ENCODE measurements around the gene CHEK1. TPM values are rescaled to one million over a fixed set of nuclear protein-coding genes. Genes with fewer than 3 reads are reported as not detected.
"Not testable (repeated sequence)": the region's sequence is repeated elsewhere in the genome, so short reads cannot be mapped to it uniquely, and the experiment has no call there.

CHEK1 gene
- total RNA-seq, 2 donors from 2014 or later, result 135 to 180 TPM

DNA sequence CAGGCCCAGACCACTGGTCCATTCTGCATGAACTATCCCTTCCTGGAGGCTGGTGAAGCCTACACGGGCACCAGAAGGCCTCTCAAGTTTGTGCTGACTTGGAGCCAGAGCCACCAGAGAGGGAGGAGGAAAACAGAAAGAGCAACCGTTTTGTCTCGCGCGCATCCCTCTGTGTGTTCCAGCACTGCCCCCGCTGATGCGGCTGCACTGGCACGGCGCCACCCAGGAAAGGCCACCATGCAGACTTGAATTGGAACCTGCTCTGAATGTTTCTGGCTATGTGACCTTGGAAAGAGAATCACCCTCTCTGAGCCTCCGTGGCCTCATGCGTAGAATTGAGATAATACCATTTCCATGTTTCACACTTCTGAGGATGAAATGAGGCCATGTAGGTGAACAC lies 63.1 kb downstream of the CHEK1 start:
- Mint-ChIP-seq H3K27me3 (ENCODE audit: low read depth) (no peaks in the 10 kb centered on the region), H3K9me3 (no peaks in the 10 kb centered on the region), H3K4me3 (no peak overlapping the region), H3K27ac (no peak overlapping the region), H3K36me3 (ENCODE audit: insufficient read depth in 2 of 2) (peaks cover 0 to 4% of the 10 kb centered on the region in 2 donors), H3K4me1 (ENCODE audit: low read depth) (no peaks in the 10 kb centered on the region)
- no peak for ATAC-seq (replicated peaks in 1 of 2)
- DNase-seq, result no peak

DNA sequence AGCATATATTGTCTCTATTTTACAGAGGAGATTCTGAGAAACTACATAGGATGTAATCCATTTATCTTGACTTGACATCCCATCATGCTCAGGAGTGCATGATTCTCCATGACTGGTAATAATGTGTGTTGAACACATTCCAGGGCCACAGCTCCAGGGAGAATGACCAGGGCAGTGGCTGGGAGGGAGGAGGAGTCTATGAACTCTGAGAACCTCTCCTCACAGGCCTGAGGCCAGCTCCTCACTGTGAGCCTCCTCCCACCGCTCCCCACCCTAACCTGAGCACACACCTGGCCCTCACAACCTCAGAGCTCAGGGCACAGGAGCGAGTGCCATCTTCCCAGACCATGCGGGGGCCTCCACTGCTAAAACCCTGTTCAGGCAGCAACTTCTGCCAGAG lies 63.7 kb downstream of the CHEK1 start:
- Mint-ChIP-seq H3K4me1 (ENCODE audit: low read depth) (no peaks in the 10 kb centered on the region), H3K36me3 (ENCODE audit: insufficient read depth in 2 of 2) (peaks cover 0 to 4% of the 10 kb centered on the region in 2 donors), H3K27me3 (ENCODE audit: low read depth) (no peaks in the 10 kb centered on the region), H3K27ac (no peak overlapping the region), H3K9me3 (no peaks in the 10 kb centered on the region), H3K4me3 (no peak overlapping the region)
- ATAC-seq (replicated peaks in 1 of 2), result no peak
- DNase-seq, result no peak

DNA sequence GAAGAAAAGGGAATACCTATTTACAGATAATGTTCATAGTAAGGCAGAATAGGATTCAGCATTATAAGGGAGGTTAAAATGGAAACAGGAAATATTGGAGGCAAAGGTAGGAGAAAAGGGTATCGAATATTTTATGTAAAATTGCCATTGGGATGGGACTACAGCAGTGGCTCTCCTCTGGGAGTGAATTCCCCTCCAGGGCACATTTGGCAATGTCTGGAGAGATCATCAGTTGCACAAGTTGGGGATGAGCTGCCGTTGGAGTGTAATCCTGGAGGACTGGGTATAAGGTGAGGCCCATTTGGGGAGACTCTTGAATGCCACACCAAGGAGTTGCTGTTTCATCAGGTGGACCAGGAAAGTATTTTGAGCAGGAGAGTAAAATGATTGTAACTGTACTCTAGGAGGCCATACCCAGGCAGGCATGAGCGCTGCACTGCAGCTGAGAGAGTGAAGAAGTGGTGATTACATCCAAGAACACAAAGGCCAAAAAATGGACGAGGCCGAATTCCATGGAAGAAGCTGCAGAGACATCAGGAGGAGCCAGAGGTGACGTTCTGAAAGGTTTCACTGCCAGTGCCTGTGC lies 64.4 kb downstream of the CHEK1 start:
- no peak overlapping the region for H3K4me3 Mint-ChIP-seq
- DNase-seq (no peak), ATAC-seq (replicated peaks in 1 of 2) (no peak)
- no peaks in the 10 kb centered on the region for H3K4me1 Mint-ChIP-seq (ENCODE audit: low read depth)
- no peaks in the 10 kb centered on the region for H3K9me3 Mint-ChIP-seq
- no peaks in the 10 kb centered on the region for H3K27me3 Mint-ChIP-seq (ENCODE audit: low read depth)
- H3K36me3 Mint-ChIP-seq (ENCODE audit: insufficient read depth in 2 of 2), result peaks cover 0 to 2% of the 10 kb centered on the region in 2 donors
- no peak overlapping the region for H3K27ac Mint-ChIP-seq

DNA sequence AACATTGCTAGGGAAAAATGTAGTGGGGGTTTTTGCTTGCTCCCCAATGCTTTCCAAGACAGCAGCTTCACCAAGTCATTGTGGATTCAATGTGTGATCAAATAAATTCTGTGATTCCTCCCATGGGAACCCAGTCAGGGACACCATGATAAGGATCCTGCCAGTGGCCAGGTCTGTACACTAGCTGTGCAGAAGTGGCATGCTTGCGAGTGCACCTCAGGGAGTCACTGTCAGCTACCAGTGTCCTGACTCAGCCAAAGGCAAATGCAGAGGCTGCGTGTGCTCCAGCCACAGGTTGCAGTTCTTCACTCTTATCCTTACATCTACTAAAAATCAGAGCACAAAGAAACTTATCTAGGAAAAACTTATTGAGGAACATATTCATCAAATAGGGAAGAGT lies 65.0 kb downstream of the CHEK1 start:
- no peaks in the 10 kb centered on the region for H3K4me1 Mint-ChIP-seq (ENCODE audit: low read depth)
- no peaks in the 10 kb centered on the region for H3K27me3 Mint-ChIP-seq (ENCODE audit: low read depth)
- no peak overlapping the region for H3K4me3 Mint-ChIP-seq
- ATAC-seq (replicated peaks in 1 of 2) (no peak), DNase-seq (no peak)
- no peaks in the 10 kb centered on the region for H3K9me3 Mint-ChIP-seq
- peaks cover 0 to 2% of the 10 kb centered on the region in 2 donors for H3K36me3 Mint-ChIP-seq (ENCODE audit: insufficient read depth in 2 of 2)
- H3K27ac Mint-ChIP-seq, result no peak overlapping the region

DNA sequence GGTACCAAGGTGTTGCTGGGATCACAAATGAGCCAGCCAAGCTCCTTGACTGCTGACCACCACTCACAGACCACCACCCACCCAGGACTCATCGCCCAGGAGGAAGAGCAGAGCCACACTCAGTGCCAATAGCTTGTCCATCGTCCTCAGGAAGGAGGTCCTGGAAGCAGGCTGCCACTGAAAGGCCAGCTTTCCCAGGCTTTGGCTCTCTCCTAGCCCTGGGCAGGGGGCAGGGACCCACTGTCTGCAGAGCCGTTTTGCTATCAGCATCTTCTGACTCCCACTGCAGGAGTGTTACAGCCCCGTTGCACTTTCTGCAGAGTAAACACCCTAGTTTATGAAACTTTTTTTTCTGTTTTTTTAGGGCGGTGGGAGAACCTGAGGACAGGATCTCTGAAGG lies 67.9 kb downstream of the CHEK1 start:
- no peaks in the 10 kb centered on the region for H3K4me1 Mint-ChIP-seq (ENCODE audit: low read depth)
- no peaks in the 10 kb centered on the region for H3K27me3 Mint-ChIP-seq (ENCODE audit: low read depth)
- no peak overlapping the region for H3K4me3 Mint-ChIP-seq
- DNase-seq (no peak), ATAC-seq (replicated peaks in 1 of 2) (no peak)
- H3K36me3 Mint-ChIP-seq (ENCODE audit: insufficient read depth in 2 of 2), result no peaks in the 10 kb centered on the region
- H3K9me3 Mint-ChIP-seq, result no peaks in the 10 kb centered on the region
- no peak overlapping the region for H3K27ac Mint-ChIP-seq

DNA sequence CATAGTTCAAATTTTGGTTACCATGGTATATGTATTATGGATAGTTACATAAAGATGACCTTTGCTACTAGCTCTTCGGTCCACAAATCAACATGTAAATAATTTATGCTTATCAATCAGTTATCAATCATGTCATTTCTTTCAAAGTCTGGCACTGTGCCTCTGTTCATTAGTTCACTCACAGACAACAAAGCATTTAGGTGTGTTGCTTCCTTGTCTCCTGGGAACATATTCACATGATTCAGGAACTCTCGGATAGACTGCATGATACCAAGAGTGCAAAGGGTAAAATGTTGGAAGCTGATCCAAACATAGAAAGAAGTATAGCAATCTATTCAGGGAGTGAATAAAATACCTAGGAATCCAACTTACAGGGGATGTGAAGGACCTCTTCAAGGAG lies 70.0 kb downstream of the CHEK1 start:
- H3K27ac Mint-ChIP-seq, result no peak overlapping the region
- no peak for ATAC-seq (replicated peaks in 1 of 2)

DNA sequence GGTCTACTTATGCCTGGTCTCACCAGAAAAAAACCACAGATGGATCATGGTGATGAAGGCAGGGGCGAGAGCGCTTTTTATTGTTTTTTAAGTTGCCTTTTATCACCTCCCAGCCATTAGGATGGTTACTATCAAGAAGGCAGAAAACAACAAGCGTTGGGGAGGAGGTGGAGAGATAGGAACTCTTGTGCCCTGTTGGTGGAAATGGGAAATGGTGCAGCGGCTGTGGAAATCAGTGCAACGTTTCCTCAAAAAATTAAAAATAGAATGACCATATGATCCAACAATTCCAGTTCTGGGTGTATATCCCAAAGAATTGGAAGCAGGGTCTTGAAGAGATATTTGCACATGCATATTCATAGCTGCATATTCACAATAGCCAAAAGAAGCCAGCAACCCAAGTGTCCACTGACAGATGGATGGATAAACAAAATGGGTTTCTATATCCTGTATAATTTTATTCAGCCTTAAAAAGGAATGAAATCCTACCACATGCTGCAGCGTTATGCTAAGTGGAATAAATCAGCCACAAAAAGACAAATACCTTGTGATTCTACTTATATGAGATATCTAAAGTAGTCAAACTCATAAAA lies 76.2 kb downstream of the CHEK1 start:
- H3K4me3 Mint-ChIP-seq, result no peak overlapping the region
- no peaks in the 10 kb centered on the region for H3K9me3 Mint-ChIP-seq
- H3K36me3 Mint-ChIP-seq (ENCODE audit: insufficient read depth in 2 of 2), result no peaks in the 10 kb centered on the region
- DNase-seq (no peak), ATAC-seq (replicated peaks in 1 of 2) (no peak)
- H3K27ac Mint-ChIP-seq, result no peak overlapping the region
- H3K27me3 Mint-ChIP-seq (ENCODE audit: low read depth), result peaks cover 9% of the 10 kb centered on the region
- H3K4me1 Mint-ChIP-seq (ENCODE audit: low read depth), result no peaks in the 10 kb centered on the region

More for the DNA sequence above, 70.0 kb downstream of the CHEK1 start:
- Mint-ChIP-seq H3K4me1 (ENCODE audit: low read depth) (no peaks in the 10 kb centered on the region), H3K27me3 (ENCODE audit: low read depth) (no peaks in the 10 kb centered on the region), H3K9me3 (no peaks in the 10 kb centered on the region), H3K36me3 (ENCODE audit: insufficient read depth in 2 of 2) (no peaks in the 10 kb centered on the region), H3K4me3 (no peak overlapping the region)
- DNase-seq, result no peak

DNA sequence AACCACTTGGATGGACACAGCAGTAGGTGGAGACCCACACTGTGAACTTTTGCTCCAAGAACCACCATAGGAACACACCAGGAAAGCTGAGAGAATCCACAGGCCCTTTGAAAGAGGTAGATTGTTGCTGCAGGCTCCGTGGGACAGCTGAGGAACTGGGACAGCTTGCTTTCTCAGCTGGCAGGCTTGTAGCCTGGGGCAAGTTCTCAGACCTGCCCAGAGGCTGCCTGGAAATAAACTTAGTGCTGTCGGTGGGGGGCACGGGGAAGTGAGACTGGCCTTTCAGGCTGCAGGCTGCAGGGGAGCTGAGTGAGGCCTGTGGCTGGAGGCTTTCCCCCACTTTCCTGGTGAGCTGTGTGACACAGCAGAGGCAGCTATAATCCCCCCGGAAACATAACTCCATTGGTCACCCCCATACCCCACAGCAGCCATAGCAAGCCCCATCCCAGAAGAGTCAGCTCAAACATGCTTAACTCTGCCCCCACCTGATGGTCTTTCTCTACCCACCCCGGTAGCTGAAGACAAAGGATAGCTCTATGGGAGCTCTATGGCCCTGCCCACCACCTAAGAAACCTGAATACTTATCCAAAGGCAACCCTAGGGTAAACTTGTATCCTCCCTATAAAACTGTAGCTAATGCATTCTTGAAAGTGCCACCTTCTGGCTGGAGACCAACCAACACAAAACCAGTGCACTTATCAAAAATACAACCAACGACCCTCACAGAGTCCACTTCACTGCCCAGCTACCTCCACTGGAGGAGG lies 77.1 kb downstream of the CHEK1 start:
- no peak for DNase-seq
- Mint-ChIP-seq H3K4me1 (ENCODE audit: low read depth) (no peaks in the 10 kb centered on the region), H3K27ac (no peak overlapping the region), H3K36me3 (ENCODE audit: insufficient read depth in 2 of 2) (no peaks in the 10 kb centered on the region), H3K4me3 (no peak overlapping the region), H3K27me3 (ENCODE audit: low read depth) (peaks cover 12% of the 10 kb centered on the region), H3K9me3 (no peaks in the 10 kb centered on the region)
- ATAC-seq (replicated peaks in 1 of 2), result no peak

DNA sequence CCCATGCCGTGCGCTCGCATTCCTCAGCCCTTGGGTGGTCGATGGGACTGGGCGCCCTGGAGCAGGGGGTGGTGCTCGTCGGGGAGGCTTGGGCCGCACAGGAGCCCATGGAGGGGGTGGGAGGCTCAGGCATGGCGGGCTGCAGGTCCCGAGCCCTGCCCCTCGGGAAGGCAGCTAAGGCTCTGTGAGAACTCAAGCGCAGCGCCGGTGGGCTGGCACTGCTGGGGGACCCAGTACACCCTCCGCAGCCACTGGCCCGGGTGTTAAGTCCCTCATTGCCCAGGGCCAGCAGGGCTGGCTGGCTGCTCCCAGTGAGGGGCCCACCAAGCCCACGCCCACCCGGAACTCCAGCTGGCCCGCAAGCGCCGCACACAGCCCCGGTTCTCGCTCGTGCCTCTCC lies 79.7 kb downstream of the CHEK1 start:
- H3K36me3 Mint-ChIP-seq (ENCODE audit: insufficient read depth in 2 of 2); H3K9me3 Mint-ChIP-seq; ATAC-seq (replicated peaks in 1 of 2); H3K4me3 Mint-ChIP-seq; DNase-seq; H3K27ac Mint-ChIP-seq; H3K4me1 Mint-ChIP-seq (ENCODE audit: low read depth): not testable (repeated sequence)
- H3K27me3 Mint-ChIP-seq (ENCODE audit: low read depth), result peaks cover 26% of the 10 kb centered on the region

DNA sequence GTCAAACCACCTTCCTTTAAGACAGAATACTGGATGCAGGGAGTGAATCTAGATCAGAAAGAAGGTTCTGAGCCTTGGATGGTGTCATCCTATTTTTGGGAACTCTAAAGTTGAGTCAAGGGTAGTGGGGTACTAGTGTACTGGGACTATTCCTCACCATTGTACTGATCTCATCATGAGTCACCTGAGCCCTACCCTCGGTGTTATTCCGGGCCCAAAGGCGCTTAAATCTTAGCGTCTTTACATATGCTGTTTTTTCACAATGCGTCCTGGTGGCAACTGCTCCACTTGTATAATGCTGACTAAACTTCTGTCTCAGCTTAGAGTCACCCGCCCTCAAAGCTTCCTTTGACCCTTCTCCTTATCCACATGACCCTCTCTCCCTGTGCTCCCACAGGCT lies 95.8 kb downstream of the CHEK1 start:
- ATAC-seq (replicated peaks in 1 of 2) (no peak), DNase-seq (no peak)
- Mint-ChIP-seq H3K4me3 (no peak overlapping the region), H3K27me3 (ENCODE audit: low read depth) (peaks cover 27% of the 10 kb centered on the region), H3K4me1 (ENCODE audit: low read depth) (no peaks in the 10 kb centered on the region), H3K36me3 (ENCODE audit: insufficient read depth in 2 of 2) (no peaks in the 10 kb centered on the region), H3K9me3 (peaks cover 0 to 3% of the 10 kb centered on the region in 2 donors), H3K27ac (no peak overlapping the region)

DNA sequence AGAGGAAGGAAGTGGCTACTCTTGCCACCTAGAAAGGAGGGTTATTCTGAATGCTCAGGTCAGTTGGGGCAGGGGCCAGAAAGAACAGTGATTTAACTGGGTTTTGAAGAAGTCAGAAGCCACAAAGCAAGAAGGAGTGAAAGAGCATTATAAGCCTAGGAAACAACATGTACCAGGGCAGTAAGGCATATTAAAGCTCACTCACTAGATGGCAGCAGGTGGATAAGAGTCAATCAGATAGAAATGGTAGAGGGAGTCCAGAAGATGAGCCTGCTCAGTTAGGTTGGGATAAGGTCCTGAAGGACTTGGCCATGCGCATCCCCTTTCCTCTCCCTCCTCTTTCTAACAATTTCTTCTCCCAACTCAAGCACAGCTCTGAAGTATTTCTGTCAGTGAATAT lies 99.2 kb downstream of the CHEK1 start:
- Mint-ChIP-seq H3K9me3 (no peaks in the 10 kb centered on the region), H3K27ac (no peak overlapping the region), H3K27me3 (ENCODE audit: low read depth) (peaks cover 34% of the 10 kb centered on the region), H3K36me3 (ENCODE audit: insufficient read depth in 2 of 2) (no peaks in the 10 kb centered on the region), H3K4me1 (ENCODE audit: low read depth) (no peaks in the 10 kb centered on the region), H3K4me3 (no peak overlapping the region)
- DNase-seq (no peak), ATAC-seq (replicated peaks in 1 of 2) (no peak)
